PC-3 (cell line): ENCODE data around the gene ZSCAN12. TPM values are rescaled to one million over a fixed set of nuclear protein-coding genes. Genes with fewer than 3 reads are reported as not detected.

ENCODE experiments used
- ATAC-seq: fragments of 200-7000 bp; cut with Tn5 transposase; 2 replicates; pipeline ENCODE4 v1.9.1; 2020; ENCODE audit warnings: mild to moderate bottlenecking, moderate library complexity
- BruUV-seq: library from RNA; stranded (reverse); fragments of 400-500 nt; replicated peaks from 2 replicates; lab custom pipeline; 2021; lab: Mats Ljungman, UMichigan
- CTCF ChIA-PET: fragments of 300-600 bp; sonication (Branson Sonifier 250); formaldehyde crosslinking; loops from one replicate; lab custom pipeline; 2022; ENCODE audit warnings: antibody characterized with exemption; lab: Charles Lee
- POLR2A ChIA-PET: fragments of 300-600 bp; sonication (Branson Sonifier 250); formaldehyde crosslinking; loops from one replicate; lab custom pipeline; 2022; ENCODE audit warnings: antibody characterized with exemption; ENCODE audit not compliant: unreplicated experiment; lab: Charles Lee
- DNase-seq: peaks from one replicate; pipeline ENCODE4 v3.0.0-alpha.2; 2015
- H2AFZ ChIP-seq: fragments of 300-600 bp; sonication (generic); 2 replicates; pipeline ENCODE4 v1.6.0; 2016; ENCODE audit warnings: antibody characterized with exemption, low read length
- H3F3A ChIP-seq: fragments of 300-600 bp; sonication (generic); one replicate; pipeline ENCODE4 v1.6.0; 2017; ENCODE audit warnings: antibody characterized with exemption, low read length, control low read depth, mild to moderate bottlenecking; ENCODE audit not compliant: unreplicated experiment
- H3K27ac ChIP-seq: fragments of 300-600 bp; sonication (generic); 2 replicates; pipeline ENCODE4 v1.5.1; 2016; ENCODE audit warnings: mild to moderate bottlenecking, low read length
- H3K27me3 ChIP-seq: fragments of 300-600 bp; sonication (generic); 2 replicates; pipeline ENCODE4 v1.6.1; 2016; ENCODE audit warnings: low read length, mixed read lengths
- H3K36me3 ChIP-seq: fragments of 300-600 bp; sonication (generic); 2 replicates; pipeline ENCODE4 v1.6.1; 2016; ENCODE audit warnings: low read depth, mixed run types, low read length, mixed read lengths
- H3K4me1 ChIP-seq: fragments of 300-600 bp; sonication (generic); 2 replicates; pipeline ENCODE4 v1.5.1; 2016; ENCODE audit warnings: low read length; ENCODE audit not compliant: insufficient read depth
- H3K4me2 ChIP-seq: fragments of 300-600 bp; sonication (generic); 2 replicates; pipeline ENCODE4 v1.6.0; 2016; ENCODE audit warnings: low read length
- H3K4me3 ChIP-seq: fragments of 300-600 bp; sonication (generic); 2 replicates; pipeline ENCODE4 v1.5.1; 2016; ENCODE audit warnings: mild to moderate bottlenecking, low read length, mixed read lengths
- H3K79me2 ChIP-seq: fragments of 300-600 bp; sonication (generic); 2 replicates; pipeline ENCODE4 v1.6.1; 2017; ENCODE audit warnings: low read length, mixed read lengths
- H3K9ac ChIP-seq: fragments of 300-600 bp; sonication (generic); 2 replicates; pipeline ENCODE4 v1.6.0; 2016; ENCODE audit warnings: mild to moderate bottlenecking, low read length
- H3K9me2 ChIP-seq: fragments of 300-600 bp; sonication (generic); replicated peaks from 2 replicates; pipeline ENCODE4 v1.6.1; 2016; ENCODE audit warnings: mixed run types, low read length, mixed read lengths
- H3K9me3 ChIP-seq: fragments of 300-600 bp; sonication (generic); 2 replicates; pipeline ENCODE4 v1.6.1; 2016; ENCODE audit warnings: low read length, mixed read lengths
- H4K20me1 ChIP-seq: fragments of 300-600 bp; sonication (generic); 2 replicates; pipeline ENCODE4 v1.6.1; 2016; ENCODE audit warnings: low read length, mixed read lengths
- EZH2 ChIP-seq: fragments of 300-600 bp; sonication (generic); IDR thresholded peaks from one replicate; pipeline ENCODE4 v1.6.1; 2017; ENCODE audit warnings: antibody characterized with exemption, mild to moderate bottlenecking, low read length; ENCODE audit not compliant: unreplicated experiment
- EZH2phosphoT487 ChIP-seq: fragments of 300-600 bp; sonication (generic); IDR thresholded peaks from 2 replicates; pipeline ENCODE4 v1.6.1; 2018; ENCODE audit warnings: mild to moderate bottlenecking, antibody characterized with exemption, low read length, borderline replicate concordance
- intact Hi-C: fragments of 100-400 bp; cut with micrococcal nuclease; formaldehyde crosslinking; loops from 2 replicates; pipeline ENCODE4 v1.9.0; 2023
- total RNA-seq: library from RNA; depleted of rRNA; stranded (reverse); fragments of >200 nt; gene quantifications from 2 replicates; pipeline ENCODE4 v1.2.3, GENCODE V29; 2014; rRNA removed
- TF ChIP-seq, protein P1 (sequence below): fragments of 300-600 bp; sonication (generic); conservative IDR thresholded peaks from 2 replicates; pipeline ENCODE4 v1.5.1; 2017; ENCODE audit warnings: antibody characterized with exemption, low read depth, mild to moderate bottlenecking, low read length

Gene ZSCAN12
- total RNA-seq, 1 experiment from 2014 or later: 0.95 TPM

DNA sequence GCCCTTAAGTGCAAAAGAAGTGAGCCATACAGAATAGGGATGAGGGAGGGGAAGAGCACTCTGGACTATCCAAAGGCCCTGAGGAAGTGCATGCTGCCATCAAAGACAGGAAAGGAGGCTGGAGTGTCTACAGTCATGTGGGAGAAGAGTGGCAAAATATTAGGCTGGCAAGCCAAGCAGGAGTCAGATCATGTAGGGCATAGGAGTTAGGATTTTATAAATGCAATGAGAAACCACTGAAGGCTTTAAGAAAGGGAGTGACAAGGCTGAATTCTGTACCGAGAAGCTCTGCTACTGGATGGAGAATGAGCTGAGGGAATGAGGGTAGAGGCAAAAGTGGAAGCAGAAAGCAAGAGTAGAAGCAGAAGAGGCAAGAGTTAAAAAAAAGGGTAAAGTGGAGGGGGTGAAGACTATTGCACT, 65.9 kb downstream of the ZSCAN12 start:
- no peak overlapping the region for H3K9ac ChIP-seq
- no peaks in the 10 kb centered on the region for H4K20me1 ChIP-seq
- no peaks in the 10 kb centered on the region for H3K27me3 ChIP-seq
- 0 out of 2 replicates have a peak, but pooled peaks cover 6% of the 10 kb centered on the region for H3K36me3 ChIP-seq
- H2AFZ ChIP-seq: no peak overlapping the region
- TF ChIP-seq, protein P1, sequence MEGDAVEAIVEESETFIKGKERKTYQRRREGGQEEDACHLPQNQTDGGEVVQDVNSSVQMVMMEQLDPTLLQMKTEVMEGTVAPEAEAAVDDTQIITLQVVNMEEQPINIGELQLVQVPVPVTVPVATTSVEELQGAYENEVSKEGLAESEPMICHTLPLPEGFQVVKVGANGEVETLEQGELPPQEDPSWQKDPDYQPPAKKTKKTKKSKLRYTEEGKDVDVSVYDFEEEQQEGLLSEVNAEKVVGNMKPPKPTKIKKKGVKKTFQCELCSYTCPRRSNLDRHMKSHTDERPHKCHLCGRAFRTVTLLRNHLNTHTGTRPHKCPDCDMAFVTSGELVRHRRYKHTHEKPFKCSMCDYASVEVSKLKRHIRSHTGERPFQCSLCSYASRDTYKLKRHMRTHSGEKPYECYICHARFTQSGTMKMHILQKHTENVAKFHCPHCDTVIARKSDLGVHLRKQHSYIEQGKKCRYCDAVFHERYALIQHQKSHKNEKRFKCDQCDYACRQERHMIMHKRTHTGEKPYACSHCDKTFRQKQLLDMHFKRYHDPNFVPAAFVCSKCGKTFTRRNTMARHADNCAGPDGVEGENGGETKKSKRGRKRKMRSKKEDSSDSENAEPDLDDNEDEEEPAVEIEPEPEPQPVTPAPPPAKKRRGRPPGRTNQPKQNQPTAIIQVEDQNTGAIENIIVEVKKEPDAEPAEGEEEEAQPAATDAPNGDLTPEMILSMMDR: no peak
- TF ChIP-seq EZH2phosphoT487 (no peak), EZH2 (no peak)
- H3K4me2 ChIP-seq: no peak overlapping the region
- no peaks in the 10 kb centered on the region for H3K79me2 ChIP-seq
- BruUV-seq: no TSS peak
- ChIA-PET CTCF (no interaction called here), POLR2A (no interaction called here)
- H3K27ac ChIP-seq: no peak overlapping the region
- no peak overlapping the region for H3K4me3 ChIP-seq
- H3F3A ChIP-seq: no peaks in the 10 kb centered on the region
- intact Hi-C loops: no loop called here
- H3K4me1 ChIP-seq: peaks cover 12% of the 10 kb centered on the region
- H3K9me3 ChIP-seq: no peaks in the 10 kb centered on the region
- ATAC-seq: no peak
- H3K9me2 ChIP-seq: no peaks in the 10 kb centered on the region
- DNase-seq: no peak

DNA sequence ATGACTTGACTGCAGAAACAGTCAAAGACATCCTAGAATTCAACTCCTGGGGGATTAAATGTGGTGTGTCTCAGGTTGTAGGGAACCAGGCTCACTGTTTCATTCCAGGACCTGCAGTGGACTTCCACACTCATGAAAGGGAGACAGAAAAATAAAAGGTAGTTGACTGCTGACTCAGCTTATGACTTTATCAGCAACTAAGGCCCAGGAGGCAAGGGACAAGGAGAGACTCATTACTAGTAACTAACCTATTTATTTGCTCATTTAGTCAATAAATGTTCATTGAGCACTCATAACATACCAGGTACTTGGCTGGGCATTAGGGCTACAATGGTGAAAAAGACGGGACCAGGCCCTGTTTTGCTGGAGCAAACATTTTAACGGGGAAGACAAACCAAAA, 66.5 kb downstream of the ZSCAN12 start:
- no TSS peak for BruUV-seq
- H2AFZ ChIP-seq: no peak overlapping the region
- no peaks in the 10 kb centered on the region for H3K27me3 ChIP-seq
- H3K9ac ChIP-seq: no peak overlapping the region
- no peaks in the 10 kb centered on the region for H3F3A ChIP-seq
- ATAC-seq: no peak
- H3K4me1 ChIP-seq: peaks cover 12% of the 10 kb centered on the region
- POLR2A ChIA-PET: no interaction called here
- H3K4me2 ChIP-seq: no peak overlapping the region
- no peak for DNase-seq
- H3K79me2 ChIP-seq: no peaks in the 10 kb centered on the region
- no peaks in the 10 kb centered on the region for H3K9me2 ChIP-seq
- no peak overlapping the region for H3K4me3 ChIP-seq
- intact Hi-C loops: no loop called here
- CTCF ChIA-PET: no interaction called here
- TF ChIP-seq EZH2 (no peak), EZH2phosphoT487 (no peak)
- TF ChIP-seq, protein P1: no peak
- H3K27ac ChIP-seq: no peak overlapping the region
- no peaks in the 10 kb centered on the region for H3K9me3 ChIP-seq
- 0 out of 2 replicates have a peak, but pooled peaks cover 6% of the 10 kb centered on the region for H3K36me3 ChIP-seq
- H4K20me1 ChIP-seq: no peaks in the 10 kb centered on the region

DNA sequence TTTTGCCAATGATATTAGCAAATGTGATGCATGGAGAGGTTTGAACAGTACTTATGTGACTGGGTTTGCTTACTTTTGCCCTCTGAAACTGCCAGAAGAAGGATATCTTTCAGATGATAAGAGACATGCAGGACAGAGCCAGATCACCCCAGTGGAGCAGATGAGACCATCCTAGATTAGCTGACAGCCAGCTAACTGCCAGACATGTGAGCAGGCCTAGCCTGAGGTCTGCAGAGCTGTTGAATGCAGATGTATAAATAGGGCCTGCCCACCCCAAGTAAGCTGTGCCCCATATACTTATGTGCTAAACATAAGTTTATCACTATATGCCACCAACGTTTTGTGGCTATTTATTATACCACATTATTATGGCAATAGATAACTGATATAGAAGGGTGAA, 69.5 kb downstream of the ZSCAN12 start:
- H3K79me2 ChIP-seq: no peaks in the 10 kb centered on the region
- no peak for TF ChIP-seq EZH2phosphoT487
- no peak for TF ChIP-seq EZH2
- TF ChIP-seq, protein P1: no peak
- H3K4me1 ChIP-seq: 0 out of 2 replicates have a peak, but pooled peaks cover 2% of the 10 kb centered on the region
- no peaks in the 10 kb centered on the region for H3F3A ChIP-seq
- H3K27me3 ChIP-seq: no peaks in the 10 kb centered on the region
- H3K9ac ChIP-seq: no peak overlapping the region
- H3K36me3 ChIP-seq: peaks cover 26% of the 10 kb centered on the region
- DNase-seq (no peak), ATAC-seq (no peak)
- CTCF ChIA-PET: no interaction called here
- no TSS peak for BruUV-seq
- H3K9me3 ChIP-seq: peaks cover 23% of the 10 kb centered on the region
- H3K9me2 ChIP-seq: no peaks in the 10 kb centered on the region
- no peaks in the 10 kb centered on the region for H4K20me1 ChIP-seq
- POLR2A ChIA-PET: no interaction called here
- no peak overlapping the region for H3K4me2 ChIP-seq
- no peak overlapping the region for H3K27ac ChIP-seq
- no peak overlapping the region for H3K4me3 ChIP-seq
- intact Hi-C loops: loop anchor here (2.0 kb wide), 1 partner anchor 25 kb away; no protein-coding TSS in a partner anchor
- no peak overlapping the region for H2AFZ ChIP-seq

Other genes starting within 250 kb of the ZSCAN12 start
- gene ZSCAN9, start 174.5 kb downstream of the ZSCAN12 start, total RNA-seq: 10.8 and 11.7 TPM in 2 replicates
- 2.3 and 3.7 TPM in 2 replicates for gene ZKSCAN4, start 147.5 kb downstream of the ZSCAN12 start, total RNA-seq
- gene NKAPL, start 140.4 kb downstream of the ZSCAN12 start, total RNA-seq: not detected in 2 replicates
- 10.8 and 12.3 TPM in 2 replicates for gene ZSCAN26, start 132.6 kb downstream of the ZSCAN12 start, total RNA-seq
- gene PGBD1, start 118.2 kb downstream of the ZSCAN12 start, total RNA-seq: 6.2 and 9.0 TPM in 2 replicates
- gene ZSCAN31, start 63.6 kb downstream of the ZSCAN12 start, total RNA-seq: 10.7 and 16.9 TPM in 2 replicates
- 1.9 and 2.3 TPM in 2 replicates for gene ZKSCAN3, start 49.8 kb downstream of the ZSCAN12 start, total RNA-seq
- gene ZSCAN23, start 43.7 kb upstream of the ZSCAN12 start, total RNA-seq: 2.2 and 3.4 TPM in 2 replicates
- not detected in 2 replicates for gene GPX6, start 116.0 kb upstream of the ZSCAN12 start, total RNA-seq
- not detected in 2 replicates for gene GPX5, start 126.1 kb upstream of the ZSCAN12 start, total RNA-seq